HCT116 (cell line): ENCODE results near the gene WDPCP.

Source experiments
- CBX3 ChIP-seq: IDR thresholded peaks from 2 replicates; pipeline ENCODE4 v1.6.1; 2012; ENCODE audit warnings: low read depth
- CTCF ChIP-seq, 3 experiments: fragments of 200-600 bp in 1 of 3; sonication (generic) in 1 of 3; IDR thresholded peaks in 2 of 3; conservative IDR thresholded peaks in 1 of 3; 2 replicates each; pipeline ENCODE4 v1.5.1; 2012 to 2017; ENCODE audit warnings: low read depth in 2 of 3, low read length in 2 of 3, antibody characterized with exemption in 1 of 3, borderline replicate concordance in 1 of 3, control low read depth in 1 of 3, mild to moderate bottlenecking in 1 of 3, mixed read lengths in 1 of 3, mixed run types in 1 of 3, moderate library complexity in 1 of 3; ENCODE audit not compliant: insufficient read depth in 1 of 3
- ELF1 ChIP-seq: IDR thresholded peaks from 2 replicates; pipeline ENCODE4 v1.6.1; 2012; ENCODE audit warnings: low read depth, borderline replicate concordance
- EZH2 ChIP-seq: fragments of 200-600 bp; sonication (generic); IDR thresholded peaks from 2 replicates; pipeline ENCODE4 v1.6.1; 2017; ENCODE audit warnings: antibody characterized with exemption, mixed run types
- EZH2phosphoT487 ChIP-seq: fragments of 200-600 bp; IDR thresholded peaks from 2 replicates; pipeline ENCODE4 v1.6.1; 2018; ENCODE audit warnings: antibody characterized with exemption, borderline replicate concordance
- FOSL1 ChIP-seq: IDR thresholded peaks from 2 replicates; pipeline ENCODE4 v1.6.1; 2012; ENCODE audit warnings: low read depth
- MAX ChIP-seq: IDR thresholded peaks from 2 replicates; pipeline ENCODE4 v1.6.1; 2012
- POLR2A ChIP-seq: IDR thresholded peaks from 2 replicates; pipeline ENCODE4 v1.7.0; 2011; ENCODE audit warnings: borderline replicate concordance; ENCODE audit not compliant: insufficient read depth, insufficient read length; ENCODE audit errors: extremely low read depth
- POLR2AphosphoS5 ChIP-seq: IDR thresholded peaks from 2 replicates; pipeline ENCODE4 v1.6.1; 2011; ENCODE audit warnings: mild to moderate bottlenecking, low read depth, low read length, moderate library complexity
- REST ChIP-seq: IDR thresholded peaks from 2 replicates; pipeline ENCODE4 v1.6.1; 2012; ENCODE audit warnings: low read depth
- TCF7L2 ChIP-seq: IDR thresholded peaks from 2 replicates; pipeline ENCODE4 v1.7.0; 2011; ENCODE audit warnings: borderline replicate concordance, inconsistent platforms; ENCODE audit not compliant: insufficient read depth, insufficient read length; ENCODE audit errors: extremely low read depth
- YY1 ChIP-seq: IDR thresholded peaks from 2 replicates; pipeline ENCODE4 v1.6.1; 2011; ENCODE audit warnings: low read length, low read depth, moderate library complexity, mild to moderate bottlenecking; ENCODE audit not compliant: insufficient replicate concordance; ENCODE audit errors: extremely low read depth
- ZNF274 ChIP-seq: fragments of 200-500 bp; sonication (Bioruptor generic); IDR thresholded peaks from 2 replicates; pipeline ENCODE4 v1.6.1; 2014; ENCODE audit warnings: mild to moderate bottlenecking, low read depth, low read length, inconsistent platforms

- TF ChIP-seq EZH2 (no peak), YY1 (no peak), CTCF (IDR thresholded peaks at IDR 0.05 in 2 of 3, conservative IDR thresholded peaks at IDR 0.05 in 1 of 3; ENCODE audit: borderline replicate concordance in 1 of 3, insufficient read depth in 1 of 3, low read depth in 2 of 3, low read length in 2 of 3) (no peak), EZH2phosphoT487 (no peak), TCF7L2 (no peak), REST (no peak), POLR2AphosphoS5 (no peak), FOSL1 (no peak), ZNF274 (no peak), POLR2A (no peak), MAX (no peak), ELF1 (no peak), CBX3 (no peak)
Observed at GRCh38 chr2:63320669-63321068, 267.6 kb downstream of the WDPCP start.
